NCI-H774 (cell line): ENCODE results near the gene MON2.
"Not testable (repeated sequence)": the region's sequence is repeated elsewhere in the genome, so short reads cannot be mapped to it uniquely, and the experiment has no call there.

ENCODE experiments used
- DNase-seq: peaks from one replicate; lab custom pipeline; 2025; lab: John Stamatoyannopoulos, UW

The MON2 gene

DNA sequence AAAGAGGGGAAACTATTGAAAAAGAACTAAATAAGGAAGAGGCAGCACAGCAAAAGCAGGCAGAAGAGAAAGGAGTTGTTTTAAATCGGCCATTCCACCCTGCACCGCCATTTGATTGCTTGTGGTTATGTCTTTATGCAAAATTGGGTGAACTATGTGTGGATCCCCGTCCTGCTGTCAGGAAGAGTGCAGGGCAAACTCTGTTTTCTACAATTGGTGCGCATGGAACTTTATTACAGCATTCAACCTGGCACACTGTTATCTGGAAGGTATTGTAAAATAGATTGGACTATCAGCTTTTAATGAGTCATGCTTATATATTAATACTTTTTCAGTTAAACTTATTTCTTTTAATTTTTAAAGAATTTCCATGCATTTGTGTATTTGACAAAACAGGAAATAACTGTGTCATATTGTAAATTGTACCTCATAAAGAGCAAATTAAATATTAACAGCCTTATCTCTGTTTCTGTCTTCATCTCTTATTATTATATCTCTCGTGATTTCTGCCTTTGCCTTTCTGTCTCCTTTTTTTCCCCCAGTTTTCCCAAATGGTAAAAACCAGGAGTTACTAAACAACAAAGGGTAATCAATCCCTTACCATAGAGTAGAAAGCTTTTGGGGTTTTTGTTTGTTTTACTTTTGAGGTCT is 86.4 kb downstream of the MON2 start:
- DNase-seq, result no peak

DNA sequence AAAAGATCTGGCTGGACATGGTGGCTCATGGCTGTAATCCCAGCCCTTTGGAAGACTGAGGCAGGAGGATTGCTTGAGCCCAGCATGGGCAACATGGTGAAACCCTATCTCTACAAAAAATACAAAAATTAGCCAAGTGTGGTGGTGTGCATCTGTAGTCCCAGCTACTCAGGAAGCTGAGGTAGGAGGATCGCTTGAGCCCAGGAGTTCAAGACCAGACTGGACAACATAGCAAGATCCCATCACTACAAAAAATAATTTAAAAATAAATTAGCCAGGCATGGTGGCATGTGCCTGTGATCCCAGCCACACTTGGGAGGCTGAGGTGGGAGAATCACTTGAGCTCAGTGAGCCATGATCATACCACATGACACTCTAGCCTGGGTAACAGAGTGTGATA is 92.7 kb downstream of the MON2 start:
- not testable (repeated sequence) for DNase-seq

DNA sequence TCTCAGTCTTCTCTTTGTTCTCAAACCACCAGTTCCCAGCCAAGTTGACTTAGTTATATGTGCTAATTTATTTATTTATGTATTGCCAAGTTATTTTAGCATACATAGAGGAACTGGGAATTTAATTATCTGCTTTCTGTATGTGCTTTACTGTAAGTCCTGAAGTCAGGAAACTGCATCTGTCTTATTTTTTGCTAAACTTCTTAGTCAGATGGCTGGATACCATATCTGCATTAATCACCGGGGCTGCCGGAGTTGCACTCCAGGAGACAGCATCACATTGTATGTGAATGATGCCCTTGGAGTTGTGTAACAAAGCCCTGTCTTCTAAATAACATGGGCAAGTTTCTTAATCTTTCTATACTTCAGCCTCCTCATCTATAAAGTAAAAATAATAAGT is 96.2 kb downstream of the MON2 start:
- DNase-seq, result no peak

DNA sequence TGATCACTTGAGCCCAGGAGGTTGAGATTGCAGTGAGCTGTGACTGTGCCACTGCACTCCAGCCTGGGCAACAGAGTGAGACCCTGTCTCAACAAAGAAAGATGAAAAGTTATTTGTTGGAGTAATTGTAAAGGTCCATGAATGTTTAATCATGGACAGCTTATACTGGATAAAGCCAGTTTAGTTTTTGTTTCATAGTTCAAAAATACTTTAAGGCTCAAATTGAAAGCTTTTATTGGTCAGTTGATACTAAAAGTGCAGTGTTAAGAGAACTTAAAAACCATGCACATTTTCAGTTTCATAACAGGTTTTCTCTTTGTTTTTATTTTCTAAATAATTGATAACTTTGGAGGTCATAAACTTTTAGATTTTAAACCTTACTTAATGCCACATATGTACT is 108.4 kb downstream of the MON2 start:
- no peak for DNase-seq

DNA sequence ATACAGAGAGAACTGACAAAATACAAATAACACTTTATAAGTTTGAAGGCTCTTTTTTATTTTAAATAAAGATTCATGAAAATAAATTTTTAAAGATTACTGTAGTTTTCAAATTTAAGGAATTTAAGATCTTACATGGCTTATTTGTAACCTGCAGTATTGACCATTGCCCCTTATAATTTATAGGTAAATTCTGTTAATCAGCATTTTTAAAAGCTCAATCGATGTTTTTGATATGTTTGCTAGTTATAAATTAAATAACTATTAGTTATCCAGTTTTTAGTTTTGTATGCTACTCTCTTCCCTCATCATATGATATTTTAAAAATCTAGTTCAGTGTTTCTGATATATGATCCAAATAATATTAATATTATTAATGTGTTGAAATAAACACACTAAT is 109.9 kb downstream of the MON2 start:
- DNase-seq, result no peak

DNA sequence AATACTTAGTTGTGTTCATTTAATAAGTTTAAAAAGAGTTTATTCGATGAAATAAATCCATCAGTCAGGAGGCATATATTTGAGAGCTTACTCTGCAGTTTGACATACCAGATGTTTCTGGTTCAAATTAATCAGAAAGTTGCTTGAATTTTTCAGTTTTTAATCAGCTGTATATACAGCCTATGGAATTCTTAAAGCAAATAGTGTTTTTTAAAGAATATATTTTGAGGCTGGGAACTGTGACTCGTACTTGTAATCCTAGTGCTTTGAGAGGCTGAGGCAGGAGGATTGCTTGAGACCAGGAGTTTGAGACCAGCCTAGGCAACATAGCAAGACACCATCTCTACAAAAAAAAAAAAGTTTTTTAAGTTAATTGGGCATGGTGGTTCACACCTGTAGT is 112.1 kb downstream of the MON2 start:
- no peak for DNase-seq

DNA sequence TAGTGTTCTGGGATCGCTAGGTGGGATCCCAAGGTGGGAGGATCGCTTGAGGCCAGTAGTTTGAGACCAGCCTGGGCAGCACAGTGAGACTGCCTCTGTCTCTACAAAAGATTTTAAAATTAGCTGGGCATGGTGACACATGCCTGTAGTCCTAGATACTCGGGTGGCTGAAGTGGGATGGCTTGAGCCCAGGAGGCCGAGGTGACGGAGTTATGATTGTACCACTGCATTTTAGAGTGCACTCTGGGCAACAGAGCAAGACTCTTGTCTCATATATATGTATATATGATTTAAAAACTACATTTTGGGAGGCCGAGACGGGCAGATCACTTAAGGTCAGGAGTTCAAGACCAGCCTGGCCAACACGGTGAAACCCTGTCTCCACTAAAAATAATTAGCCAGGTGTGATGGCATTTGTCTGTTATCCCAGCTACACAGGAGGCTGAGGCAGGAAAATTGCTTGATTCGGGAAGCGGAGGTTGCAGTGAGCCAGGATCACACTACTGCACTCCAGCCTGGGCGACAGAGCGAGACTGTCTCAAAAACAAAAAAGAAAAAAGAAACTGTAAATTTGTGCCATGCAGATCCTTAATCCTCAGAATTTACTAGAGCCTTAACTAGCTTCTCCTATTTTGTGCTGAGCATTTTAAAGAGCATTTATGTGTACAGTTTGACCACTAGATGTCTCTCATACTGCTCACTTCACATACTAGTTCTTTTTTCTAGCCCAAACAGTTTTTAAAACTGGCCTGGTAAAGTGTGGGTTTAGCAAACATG is 114.8 kb downstream of the MON2 start:
- peak; percentile 46 for DNase-seq

DNA sequence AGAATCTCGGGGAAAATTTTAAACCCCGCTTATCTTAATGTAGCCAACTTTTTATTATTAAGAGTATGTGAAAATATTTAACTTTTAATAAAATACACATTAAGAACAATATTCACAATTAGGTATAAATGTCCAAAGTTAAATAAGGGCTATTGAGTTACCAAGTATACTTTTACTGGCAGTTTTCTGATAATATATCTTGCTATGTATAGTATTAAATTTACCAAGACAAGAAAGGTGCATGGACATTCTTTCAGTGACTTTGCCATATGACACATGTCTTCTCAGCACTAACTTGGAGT is 115.4 kb downstream of the MON2 start:
- no peak for DNase-seq

DNA sequence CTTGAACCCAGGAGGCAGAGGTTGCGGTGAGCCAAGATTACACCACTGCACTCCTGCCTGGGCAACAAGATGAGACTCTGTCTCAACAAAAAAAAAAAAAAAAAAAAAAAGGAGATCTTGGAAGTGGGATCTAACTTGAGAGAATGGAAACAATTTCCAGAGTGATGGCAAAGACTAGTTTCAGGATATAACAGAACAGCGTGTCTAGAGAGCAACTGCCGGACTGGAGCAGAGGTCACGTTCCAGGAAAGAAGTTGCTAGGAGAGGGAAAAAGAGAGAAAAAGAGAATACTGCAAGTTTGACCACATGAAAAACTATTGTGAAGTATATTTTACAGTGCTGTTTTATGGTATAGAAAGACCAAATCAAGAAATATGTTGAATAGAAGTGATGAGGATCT is 118.0 kb downstream of the MON2 start:
- no peak for DNase-seq

DNA sequence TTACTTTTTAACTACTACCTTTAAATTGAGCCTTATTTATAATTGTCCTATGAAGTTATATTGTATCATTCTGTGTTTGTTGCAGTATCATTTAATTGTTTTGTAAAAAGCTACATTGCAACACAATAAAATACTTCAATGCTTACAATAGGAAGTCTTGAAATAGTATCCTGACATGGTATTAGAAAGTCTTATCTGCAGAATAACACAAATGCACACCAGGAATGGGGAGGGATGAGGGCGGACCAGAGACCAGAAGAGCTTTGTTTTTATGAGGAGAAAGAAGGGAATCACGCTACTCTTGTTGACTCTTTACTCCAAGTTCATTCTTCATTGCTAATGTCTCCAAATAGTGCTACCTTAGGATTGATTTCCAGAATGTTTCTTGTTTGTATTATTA is 120.2 kb downstream of the MON2 start:
- no peak for DNase-seq

DNA sequence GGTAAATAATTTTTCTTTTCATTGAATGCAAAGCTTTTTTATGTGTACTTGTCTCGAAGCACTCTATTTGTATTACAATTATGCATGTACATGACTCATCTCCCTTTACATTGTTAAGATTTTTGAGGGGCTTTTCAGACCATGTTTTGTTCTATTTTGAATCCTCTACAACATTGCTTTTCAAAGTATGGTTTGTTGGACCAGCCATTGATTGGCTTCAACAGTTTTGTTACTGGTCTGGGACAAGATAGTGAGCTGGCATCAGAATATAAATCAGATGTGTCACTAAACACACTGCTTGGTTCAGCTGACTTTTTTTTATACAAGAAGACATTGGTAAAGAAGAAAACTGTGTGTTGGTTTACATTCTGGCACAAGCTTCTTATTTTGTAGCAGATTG is 122.3 kb downstream of the MON2 start:
- DNase-seq, result peak; percentile 9

DNA sequence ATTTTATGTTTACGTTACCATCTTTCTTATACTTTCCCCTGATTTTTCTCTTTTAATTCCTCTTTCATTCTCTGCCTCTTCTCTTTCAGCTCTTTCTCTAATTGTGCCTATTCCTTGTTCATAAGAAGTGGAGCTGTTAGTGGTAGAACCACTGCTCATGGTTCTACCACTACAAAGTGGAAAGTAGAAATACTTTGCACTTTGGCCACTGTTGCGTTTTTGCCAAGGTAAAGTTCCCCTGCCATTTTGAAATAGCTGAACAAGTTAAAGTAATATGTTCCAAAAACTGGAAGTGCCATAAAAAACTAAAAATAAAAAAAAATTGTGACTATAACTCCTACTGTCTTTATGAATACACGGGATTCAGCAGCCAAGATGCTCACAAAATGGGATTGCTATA is 130.6 kb downstream of the MON2 start:
- DNase-seq, result no peak

DNA sequence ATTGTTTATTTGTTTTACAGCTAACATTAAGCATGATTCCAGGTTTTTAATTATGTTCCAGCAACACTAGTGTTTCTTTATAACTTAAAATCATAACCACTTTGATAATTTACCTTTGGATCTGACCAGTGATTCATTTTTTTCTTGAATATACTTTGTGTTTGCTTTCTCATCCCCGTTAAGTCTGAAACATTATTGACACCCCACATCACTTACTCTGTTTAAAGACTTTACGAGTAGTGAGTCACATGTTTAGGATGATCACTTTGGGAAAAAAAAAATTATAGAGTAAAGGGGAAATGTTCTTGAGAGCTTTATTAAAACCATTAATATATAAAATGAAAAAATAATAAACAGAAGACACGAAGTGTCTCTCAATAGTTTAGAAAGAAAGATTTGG is 132.2 kb downstream of the MON2 start:
- no peak for DNase-seq

DNA sequence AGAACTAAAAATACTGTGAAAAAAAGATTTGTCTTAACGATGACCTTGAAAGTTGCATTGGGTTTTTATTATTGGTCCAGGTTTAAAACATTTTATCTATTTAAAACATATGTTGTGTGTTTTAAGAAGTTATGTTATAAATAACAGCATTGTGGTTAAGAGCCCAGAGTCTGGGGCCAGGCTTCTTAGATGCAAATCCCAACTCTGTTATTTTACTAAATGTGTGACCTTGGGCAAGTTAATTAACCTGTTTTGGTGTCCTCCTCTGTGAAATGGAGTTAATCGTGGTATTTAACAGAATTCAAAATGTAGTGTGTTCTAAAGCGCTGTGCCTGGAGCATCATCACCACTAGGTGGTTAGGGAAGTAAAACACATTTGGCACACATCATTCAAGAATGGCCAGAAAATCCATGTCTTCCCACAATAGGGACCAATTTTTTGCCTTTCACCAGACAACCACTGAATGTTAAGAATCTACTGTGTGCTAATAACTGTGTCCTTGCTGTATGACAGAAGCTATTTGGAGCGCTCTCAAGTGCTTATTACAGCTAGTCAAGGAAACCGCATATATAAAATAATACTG is 133.3 kb downstream of the MON2 start:
- DNase-seq, result no peak

DNA sequence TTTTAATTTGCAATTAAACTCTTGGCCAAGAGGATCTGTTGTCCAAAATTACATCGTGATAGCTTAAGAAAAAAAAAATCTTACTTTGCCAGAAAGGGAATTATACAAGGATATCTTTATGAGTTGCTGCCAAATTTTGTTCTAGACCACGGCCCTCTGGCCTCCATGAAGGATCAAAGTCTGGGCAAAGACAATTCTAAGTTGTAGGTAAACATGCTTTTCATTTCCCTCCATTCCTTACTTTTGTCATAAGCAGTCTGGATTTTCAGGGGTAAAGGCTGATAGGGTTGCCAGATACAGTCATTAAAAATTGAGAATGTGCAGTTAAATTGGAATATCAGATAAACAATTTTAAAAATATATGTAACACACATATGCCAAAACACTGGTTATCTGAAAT is 135.1 kb downstream of the MON2 start:
- no peak for DNase-seq

DNA sequence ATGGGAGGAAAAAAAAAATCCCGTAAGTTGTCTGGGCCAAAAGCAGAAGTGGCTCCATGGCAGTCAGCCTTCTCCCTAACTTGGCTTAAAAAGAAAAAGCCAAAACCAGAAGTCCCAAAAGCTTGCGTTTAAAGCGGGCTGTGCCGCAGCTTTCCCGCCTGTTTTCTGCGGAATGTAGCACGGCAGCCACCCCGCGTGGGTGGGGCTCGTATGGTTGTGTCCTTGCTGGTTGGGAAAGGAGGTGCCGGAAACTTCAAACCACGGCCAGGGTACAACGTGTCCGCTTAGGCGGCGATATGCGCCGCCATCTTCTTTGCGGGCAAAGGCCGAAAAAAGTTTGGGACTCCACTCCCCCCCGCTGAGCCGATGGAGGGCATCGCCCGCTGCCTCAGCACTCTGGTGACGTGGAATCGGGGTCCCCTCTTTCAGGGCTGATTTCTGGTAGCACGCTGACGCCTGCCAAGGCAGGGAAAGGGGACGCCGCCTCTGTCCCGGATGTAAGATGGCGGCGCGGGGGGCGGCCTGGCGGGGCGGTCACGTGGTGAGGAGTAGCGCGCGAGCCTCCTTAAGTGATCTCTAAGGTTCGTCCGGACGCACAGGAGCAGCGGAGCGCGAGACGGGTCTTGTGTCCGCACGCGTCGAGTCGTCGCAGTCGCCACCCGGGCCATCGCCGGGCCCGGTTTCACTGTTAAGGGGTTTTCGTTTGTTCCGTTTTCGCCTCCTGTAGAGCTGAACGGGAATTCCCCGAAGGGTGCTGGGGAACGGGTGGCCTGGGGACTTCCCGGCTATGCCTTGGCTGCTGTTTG is 135.8 kb downstream of the MON2 start:
- peak; percentile 95 for DNase-seq

DNA sequence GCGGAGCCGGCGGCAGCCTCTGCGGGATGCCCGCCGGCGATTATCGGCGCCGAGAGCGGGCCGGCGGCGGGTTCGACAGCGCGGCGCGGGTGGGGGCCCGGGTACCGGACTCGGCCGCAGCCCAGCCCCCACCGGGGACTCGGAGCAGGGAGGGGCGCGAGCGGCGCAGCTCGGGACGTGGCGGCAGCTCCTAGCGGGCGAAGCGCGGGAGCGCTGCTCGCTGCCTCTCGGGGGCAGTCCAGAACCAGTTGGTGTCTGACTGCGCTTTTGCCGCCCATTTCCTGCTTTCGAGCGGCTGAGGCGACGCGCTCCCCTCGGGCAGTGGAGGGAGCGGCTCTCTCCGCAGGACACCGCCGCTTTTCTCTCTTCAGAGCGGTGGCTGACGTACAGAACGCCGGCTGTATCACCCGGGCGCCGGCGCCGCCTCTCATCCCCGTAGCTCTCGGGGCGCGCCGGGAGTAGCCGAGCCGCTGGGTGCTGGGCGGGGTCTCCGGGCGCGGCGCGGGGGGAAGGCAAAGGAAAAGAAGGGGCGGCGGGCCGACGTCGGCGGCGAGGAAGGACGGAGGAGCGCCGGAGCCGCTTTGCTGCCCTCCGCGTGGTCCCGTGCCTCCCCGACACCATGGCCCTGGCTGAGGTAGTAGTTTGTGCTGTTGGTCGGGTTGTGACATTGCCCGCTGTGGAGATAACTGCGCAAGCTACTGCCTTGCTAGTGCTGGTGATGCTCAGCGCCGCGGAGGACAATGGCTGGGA is 136.6 kb downstream of the MON2 start:
- peak; percentile 88 for DNase-seq

DNA sequence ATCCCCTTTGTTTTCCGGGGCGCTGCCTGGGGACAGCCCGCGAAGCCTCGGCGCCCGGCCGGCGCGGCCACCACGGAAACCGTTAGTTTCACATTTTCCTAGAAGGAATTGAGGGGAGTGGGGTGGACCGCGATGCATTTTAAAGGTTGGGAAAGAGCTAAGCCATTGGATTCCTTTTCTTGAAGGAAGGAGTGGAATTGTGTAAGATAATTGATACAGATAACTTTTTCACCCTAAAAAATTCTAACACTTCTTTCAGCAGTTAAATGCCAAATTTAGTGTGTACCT is 137.1 kb downstream of the MON2 start:
- DNase-seq, result no peak

DNA sequence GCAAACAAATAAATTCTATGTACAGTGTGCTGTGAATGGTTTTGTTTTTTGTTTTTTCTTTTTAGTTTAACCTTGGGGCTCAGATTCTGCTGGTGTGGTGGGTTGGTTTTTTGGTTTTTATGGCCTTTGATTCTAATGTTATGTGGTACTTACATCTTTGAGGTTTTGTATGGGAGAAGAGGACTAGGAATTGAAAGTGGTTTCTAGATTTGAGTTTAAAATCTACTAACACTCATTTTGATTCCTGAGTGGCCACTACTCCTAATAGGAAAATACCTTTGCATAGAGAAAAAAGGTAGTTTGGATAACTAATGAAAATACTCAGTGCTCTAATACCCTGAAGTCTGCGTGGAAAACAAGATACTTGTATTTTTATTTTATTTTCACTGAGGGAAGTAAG is 137.7 kb downstream of the MON2 start:
- DNase-seq, result no peak

DNA sequence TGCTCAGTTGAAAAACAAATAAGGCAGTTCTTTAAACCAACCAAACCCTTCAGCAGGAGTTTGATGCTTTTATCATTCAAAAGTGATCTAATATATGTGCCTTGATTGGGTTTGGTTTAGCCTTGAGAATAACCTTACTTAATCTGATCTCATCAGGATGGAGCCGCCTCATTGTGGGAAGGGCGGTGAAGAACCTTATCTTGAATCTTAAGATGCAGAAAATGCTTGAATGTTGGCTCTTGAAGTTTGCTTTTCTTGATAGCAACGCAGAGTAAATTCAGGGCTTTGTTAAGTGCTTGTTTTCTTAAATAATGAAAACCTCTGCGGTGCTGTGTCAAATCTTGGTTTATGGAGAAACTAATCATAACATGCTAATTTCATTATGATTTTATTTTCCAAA is 138.2 kb downstream of the MON2 start:
- DNase-seq, result no peak

DNA sequence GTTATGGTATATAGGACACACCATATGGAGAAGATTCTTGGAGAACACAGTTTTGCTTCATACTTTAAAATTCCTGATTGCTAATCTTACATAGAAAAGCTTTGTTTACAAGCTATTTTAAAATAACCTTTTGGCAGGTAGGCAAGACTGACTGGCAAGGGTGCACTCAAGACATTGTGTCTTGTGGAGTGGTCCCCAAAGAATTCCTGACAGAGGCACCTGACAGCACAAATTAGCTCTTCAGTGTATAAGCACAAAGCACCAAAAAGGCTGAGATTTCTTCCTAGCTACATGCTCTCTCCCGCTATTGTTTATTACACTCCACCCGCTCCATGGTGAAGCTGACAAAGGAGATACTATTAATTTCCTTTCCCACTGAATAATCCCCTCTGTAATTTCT is 139.4 kb downstream of the MON2 start:
- no peak for DNase-seq

DNA sequence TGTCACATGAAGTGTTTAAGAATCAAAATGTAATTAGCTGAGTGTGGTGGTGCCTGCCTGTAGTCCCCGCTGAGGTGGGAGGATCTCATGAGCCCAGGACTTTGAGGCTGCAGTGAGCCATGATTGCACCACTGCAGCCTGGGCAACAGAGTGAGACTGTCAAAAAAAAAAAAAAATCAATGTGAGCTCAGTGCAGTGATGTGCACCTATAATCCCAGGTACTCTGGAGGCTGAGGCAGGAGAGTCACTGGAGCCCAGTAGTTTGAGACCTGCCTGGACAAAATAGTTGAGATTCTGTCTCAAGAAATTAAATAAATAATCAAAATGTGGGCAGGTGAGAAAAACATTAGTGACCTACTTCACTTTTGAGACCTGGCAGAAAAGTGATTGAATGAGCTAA is 140.0 kb downstream of the MON2 start:
- no peak for DNase-seq

DNA sequence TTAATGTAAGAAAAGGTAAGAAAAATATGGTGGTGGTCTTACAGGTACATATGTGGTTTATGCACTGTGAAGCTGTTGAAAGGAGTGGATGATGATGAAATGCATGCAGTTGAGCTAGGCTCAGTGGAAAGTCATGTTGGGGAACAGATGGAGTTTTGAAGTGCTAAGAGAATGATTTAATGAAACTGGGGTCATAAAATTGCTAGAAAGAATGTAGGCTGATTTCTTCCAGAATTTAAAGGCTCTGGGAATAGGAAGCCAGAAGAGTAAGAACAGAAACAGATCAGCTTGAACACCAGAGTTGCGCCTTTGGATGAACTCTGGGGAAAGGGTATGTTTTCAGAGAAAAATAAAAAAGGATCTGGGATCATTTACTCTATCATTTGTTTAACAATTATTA is 146.5 kb downstream of the MON2 start:
- DNase-seq, result no peak
